GM21390 (cell line): ENCODE results near the gene MMADHC.
A peak's percentile ranks its signal among the peaks of the same experiment; 100 is the strongest.
"Not testable (repeated sequence)": the region's sequence is repeated elsewhere in the genome, so short reads cannot be mapped to it uniquely, and the experiment has no call there.

Experiments
- ATAC-seq: cut with Tn5 transposase; IDR thresholded peaks from one replicate; pipeline ENCODE4 v1.9.1; 2021; ENCODE audit not compliant: unreplicated experiment

The MMADHC gene

DNA sequence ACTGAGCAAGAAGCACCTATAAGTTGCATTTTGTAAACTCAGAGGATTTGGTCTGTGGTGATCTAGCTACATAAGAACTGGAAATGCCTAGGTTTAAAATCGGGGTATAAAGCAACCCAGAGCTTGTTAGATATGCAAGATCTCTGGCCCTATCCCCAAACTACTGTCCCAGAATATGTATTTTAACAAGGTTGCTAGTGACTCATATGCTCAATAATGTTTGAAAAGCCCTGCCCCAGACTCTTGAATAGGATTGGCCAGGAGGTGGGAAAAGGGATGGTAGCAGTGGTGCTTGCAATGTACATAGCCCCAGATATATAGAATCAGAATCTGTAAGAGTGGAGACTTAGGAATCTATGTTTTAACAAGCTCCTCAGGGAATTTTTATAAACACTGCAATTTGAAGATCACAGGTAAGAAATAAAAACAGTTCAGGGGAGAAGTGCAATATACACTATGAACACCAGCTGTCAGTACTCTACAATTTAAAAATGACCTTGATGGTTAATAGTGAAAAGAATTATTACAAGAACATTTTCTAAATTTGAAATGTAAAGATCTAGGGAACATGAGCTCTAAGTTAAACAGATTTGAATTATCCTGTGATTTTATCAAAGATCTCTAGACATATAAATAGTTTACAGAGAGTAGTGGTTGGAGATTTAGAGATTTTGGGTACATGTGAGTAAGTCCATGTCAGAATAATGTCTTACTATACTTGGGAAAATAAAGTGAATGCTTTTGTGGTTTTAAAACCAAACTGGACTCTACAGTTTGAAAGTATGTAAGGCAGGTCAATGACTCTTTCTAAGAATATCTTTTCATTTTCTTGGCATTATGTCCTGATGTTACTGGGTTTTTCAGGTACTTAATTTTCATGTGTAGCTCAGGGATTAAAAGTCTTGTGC lies 7.7 kb upstream of the MMADHC start:
- ATAC-seq = no peak

DNA sequence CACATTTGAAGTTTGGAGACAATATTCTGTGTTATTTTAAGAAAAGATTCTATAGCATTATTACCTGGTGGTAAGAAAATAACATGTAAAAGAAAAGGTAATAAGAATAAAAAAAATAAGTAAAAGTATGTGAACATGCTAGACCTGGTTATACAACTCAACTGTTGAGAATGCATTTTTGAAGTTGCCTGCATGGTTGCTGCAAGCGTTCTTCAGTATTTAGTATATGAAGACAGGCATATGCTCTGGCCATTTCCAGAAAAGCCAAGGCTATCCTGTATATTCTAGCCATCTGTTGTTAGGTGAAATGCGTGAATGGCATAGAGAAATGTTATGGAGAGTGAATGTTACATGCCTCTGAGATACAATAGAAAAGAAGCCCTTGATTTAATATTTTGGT lies 6.8 kb upstream of the MMADHC start:
- no peak for ATAC-seq

DNA sequence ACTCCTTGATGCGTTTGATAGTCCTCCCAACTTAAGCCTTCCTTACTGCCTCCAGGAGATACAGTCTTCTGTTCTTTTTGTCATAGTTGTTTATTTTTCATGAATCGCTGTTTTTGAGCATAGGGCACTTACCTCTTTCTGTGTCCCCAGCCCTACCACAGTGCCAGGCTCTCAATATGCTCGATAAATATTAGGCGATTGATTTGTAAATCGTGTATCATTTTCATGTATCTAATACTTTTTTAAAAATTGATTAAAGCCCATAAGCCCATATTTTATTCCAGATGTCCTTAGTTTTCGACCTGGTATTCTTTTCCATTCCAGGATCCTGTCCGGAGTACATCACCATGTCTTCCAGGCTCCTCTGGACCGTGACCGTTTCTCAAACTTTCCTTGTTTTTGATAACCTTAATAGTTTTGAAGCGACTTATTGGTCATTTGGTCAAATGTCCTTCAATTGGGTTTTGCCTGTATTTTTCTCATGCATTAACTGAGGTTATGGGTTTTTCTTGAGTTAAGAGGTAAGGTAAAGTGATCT lies 444 bp upstream of the MMADHC start:
- peak; percentile 32 for ATAC-seq

DNA sequence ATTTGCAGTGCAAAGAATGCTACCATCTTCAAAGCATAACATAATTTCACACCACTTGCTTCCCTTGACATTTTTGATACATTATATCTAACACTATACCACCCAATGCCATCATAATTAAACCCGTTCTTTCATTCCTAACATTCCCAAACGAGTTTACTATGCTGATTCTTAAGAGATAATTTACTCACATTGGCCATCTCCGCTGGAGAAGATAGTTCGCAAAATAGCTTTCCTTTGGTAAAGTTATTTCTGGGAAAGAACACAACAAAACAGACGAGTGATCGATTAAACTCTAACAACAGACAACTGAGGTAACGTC lies 716 bp downstream of the MMADHC start:
- no peak for ATAC-seq

DNA sequence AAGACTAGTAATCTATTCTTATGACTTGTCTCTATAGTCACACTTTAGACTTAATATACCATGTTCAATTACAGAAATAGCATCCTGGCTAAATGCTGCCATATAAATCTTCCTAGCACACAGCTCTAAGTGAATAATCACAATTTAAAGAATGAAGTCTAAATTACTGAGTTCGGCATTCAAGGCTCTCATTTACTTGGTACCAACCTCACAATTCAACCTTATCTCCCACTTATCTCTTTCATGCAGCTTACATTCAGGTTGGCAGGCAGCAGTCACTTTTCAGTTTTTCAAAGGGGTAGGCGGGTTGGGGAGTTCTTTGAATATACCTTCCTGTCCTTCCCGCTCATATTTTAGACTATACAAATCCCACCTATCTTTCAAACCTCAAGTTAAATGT lies 1.5 kb downstream of the MMADHC start:
- no peak for ATAC-seq

DNA sequence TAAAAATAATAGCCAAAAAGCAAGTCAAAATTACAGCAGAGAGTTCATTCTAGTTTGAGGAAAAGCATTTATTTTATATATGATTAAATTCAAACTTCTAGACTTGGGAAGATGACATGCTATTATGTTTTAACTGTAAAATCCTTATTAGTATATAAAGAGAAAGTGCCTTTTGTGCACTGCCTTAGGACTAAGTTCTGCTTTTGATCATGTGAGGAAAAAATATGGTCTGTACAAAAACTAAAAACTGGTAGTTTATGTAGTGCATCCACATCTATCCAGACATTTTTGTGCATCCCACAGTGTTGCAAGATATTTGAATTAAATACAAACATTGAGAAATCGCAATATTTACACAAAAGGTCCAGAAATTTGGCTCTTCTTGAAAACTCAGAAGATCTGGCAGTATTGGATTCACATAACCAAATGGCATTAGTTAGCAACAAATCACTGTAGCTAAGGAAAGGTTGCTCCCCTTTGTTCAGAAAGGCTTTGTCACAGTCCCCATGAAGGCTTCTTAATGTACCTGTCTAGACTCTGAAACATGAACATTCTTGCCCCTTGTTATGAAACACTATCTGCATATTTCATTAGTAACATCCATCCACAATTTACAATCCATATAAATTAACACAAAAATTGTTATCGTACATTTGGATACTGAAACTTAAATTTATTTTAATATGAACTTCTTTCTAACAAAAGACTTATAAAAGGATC lies 2.2 kb downstream of the MMADHC start:
- ATAC-seq = no peak

DNA sequence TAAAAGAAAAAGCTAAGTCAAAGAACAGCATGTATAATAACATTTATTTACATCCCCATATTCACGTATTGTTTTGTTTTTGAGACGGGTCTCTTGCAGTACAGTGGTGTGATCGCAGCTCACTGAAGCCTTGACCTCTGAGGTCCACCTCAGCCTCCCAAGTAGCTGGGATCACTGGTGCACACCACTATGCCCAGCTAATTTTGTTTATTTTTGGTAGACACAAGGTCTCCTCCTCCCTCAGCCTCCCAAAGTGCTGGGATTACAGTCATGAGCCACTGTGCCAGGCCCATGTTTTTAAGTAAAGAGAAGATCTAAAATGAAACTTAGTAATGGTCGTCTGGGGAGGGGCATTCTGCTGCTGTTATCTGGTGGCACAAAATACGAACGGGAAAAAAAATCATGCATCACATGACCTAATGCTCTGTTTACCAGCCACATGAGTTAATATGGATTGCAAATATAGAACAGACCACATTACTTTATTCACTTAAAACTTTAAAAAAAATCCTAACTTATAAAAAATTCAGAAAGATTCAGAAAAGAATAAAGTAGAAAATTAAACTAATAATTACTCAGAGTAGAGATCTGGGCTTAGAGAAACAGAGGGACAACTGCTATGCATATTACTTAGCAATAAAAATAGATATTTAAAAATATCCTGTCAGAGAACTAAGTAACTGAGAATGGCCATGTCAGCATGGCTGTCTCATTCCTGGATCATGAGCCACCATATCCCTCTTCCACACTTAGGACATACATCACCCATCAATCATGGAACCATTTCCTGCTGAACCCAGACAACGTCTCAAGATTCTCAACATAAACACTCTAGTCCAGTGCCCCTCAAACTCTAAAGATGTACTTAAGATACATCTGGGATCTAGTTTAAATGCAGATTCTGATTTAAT lies 7.3 kb downstream of the MMADHC start:
- no peak for ATAC-seq

DNA sequence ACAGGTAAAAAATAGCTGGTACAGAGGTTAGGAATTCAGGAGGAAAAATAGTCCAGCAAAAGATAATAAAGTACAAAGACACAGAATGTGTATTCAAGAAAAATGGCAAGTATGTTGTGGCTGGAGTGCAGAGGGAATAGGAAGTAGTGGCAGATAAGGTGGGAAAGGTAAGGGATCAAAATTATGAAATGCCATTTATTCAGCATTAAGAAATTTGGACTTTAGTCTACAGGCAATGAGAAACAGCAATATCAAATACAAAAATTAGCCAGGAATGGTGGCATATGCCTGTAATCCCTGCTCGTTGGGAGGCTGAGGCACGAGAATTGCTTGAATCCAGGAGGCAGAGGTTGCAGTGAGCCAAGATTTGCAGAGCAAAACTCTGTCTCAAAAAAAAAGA lies 10.3 kb downstream of the MMADHC start:
- no peak for ATAC-seq

DNA sequence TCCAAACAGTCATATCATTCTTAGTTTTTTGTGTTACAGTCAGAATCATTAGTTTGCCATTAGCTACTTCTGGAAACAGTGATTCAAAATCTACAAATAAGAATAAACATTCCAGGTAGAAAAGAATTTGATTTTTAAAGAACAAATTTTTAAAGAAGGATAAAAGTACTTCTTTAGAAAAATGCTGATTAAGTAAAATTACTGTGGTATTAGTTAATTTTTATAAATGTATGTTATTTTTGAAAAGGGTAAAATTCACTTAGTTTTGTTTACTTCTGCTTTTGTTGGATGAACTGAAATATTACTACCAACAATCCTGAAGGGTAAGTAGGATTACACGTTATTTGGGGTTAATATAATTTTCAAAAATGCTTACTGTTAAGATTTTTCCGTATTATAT lies 11.8 kb downstream of the MMADHC start:
- ATAC-seq = no peak

DNA sequence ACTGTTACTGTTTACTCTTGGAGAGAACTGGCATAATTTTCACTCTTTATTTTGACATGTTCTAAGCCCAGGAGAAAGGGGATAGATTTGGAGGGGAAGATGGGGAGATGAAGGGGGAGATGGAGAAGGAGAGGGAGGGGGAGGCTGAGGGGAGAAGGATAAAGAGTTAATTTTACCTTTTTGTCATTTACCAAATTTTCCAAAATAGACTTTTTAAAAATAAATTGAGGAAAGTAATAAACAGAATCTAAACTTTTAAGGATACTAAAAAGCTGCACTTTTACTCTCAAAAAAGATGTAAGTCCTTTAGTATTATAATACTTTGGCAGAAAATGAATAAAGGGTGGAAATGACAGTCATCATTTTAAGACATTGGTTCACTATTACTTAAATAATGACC lies 12.3 kb downstream of the MMADHC start:
- no peak for ATAC-seq

DNA sequence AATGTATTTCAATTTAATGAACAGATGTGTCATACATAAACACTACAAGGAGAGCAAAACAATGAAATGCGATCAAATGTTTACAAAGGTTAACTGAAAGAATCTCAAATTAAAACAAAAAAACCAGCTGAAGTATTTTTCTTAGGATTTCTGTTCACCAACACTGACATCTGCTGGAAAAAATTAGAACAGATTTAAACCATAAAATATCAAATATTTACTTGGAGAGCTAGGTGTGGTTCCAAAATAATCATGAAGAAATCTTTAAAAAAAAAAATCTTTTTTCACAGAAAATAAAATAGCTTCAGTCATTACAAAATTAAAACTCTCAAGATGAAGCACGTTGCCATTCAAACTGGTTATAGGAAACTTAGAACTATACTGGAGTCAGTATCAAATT lies 13.8 kb downstream of the MMADHC start:
- no peak for ATAC-seq

DNA sequence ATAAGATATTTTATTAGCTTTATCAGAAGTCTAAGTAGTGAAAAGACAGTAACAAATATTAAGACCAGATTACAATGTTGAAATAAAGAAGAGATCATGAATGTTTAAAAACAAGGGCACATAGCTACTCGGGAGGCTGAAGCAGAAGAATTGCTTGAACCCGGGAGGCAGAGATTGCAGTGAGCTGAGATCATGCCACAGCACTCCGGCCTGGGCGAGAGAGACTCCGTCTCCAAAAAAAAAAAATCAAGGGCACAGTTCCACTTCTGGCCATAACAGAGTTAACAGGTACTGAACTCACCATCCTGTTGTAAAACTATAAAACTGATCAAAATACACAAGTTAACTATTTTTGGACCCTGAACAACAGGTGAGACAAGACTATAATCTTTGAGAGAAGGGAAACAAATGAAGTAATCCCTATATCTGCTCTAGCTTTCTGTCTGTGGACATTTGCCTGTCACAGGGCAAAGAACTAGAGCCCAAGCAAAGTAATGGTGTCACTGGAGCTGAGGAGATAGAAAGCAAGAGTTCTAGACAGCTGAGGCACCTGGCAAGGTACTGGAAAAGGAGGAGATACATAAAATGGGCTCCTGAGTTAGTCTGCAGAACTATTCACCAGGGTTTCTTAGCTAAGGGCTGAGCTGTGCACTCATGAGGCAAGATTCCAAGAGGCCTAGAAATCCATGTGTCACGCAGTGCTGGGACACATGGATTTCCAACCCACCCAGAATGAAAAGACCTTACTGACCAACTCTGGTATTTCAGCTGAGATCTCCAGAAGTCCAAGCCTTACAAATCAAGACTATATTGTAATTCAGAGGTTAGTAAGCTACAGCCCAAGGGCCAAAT lies 15.2 kb downstream of the MMADHC start:
- ATAC-seq = no peak

DNA sequence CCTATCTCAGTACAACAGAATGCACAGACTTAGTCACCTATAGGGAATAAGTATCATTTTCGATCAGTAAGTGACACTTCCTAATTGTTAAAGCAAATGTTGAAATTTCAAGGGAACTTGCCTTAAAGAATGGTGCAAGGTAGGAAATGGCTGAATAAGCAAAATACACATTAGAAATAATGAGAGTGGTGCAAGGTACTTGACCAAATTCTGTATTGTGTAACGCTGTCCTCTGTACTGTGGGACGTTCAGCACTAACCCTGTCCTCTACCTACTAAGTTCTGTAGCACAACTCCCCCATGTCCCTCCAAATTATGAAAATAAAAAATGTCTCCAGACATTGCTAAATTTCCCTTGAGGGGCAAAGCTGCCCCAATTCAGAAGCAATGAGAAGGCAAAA lies 19.4 kb downstream of the MMADHC start:
- no peak for ATAC-seq

DNA sequence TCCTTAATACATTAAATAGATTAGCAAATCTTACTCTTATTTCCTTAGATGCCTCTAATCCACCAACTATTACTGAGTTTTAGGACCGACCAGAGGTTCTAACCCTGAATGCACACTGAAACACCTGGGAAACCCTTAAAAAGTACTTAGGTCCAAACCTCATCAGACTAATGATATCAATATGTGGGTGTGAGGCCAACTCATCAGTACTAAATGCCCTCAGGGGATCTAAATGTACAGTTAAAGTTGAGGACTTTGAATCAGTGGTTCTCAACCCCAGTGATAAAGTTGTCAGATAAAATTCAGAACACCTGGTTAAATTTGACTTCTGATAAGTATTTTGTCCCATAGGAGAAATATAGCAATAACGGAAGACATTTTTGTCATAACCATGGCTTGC lies 20.9 kb downstream of the MMADHC start:
- ATAC-seq = no peak

DNA sequence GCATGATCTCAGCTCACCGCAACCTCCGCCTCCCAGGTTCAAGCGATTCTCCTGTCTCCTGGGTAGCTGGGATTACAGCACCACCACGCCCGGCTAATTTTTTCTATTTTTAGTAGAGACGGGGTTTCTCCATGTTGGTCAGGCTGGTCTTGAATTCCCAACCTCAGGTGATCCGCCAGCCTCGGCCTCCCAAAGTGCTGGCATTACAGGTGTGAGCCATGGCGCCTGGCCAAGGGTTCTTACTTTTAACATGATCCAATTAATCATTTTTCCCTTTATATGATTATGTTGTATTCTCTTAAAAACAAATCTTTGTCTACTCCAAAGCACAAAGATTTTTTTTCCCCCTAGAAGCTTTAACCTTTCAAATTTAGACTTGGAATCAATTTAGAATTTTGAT lies 21.9 kb downstream of the MMADHC start:
- ATAC-seq = not testable (repeated sequence)

DNA sequence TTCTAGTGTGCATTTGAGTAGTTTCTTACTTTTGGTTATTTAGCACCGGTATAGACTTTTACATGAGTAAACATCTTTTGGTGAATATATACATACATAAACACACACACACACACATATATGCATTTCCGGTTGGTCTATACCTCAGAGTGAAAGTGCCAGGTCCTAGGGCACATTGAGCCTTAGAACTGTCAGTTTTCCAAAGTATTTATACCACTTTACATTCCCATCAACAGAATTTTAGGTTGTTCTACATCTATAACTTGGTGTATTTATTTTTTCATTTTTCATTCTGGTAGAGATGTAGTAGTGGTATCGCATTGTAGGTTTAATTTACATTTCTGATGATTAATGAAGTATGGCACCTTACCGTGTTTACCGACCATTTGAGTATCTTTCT lies 22.6 kb downstream of the MMADHC start:
- ATAC-seq = no peak

DNA sequence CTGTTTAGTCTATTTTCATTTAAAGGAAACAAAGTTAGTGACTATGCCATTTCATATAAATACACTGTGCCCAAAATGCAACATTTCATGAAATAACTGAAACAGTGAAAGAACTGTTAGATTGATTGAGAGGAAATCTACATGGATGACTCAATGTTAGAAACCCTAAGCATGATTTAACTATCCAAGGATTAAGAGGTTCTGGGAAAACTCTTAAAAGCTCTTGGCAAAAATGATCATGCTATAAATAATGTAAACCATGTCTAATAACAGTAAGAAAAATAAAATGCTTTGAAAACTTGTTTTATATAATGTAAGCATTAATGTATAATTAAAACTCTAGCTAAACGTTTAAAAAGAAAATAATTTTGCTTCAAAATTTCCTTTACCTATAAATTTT lies 23.5 kb downstream of the MMADHC start:
- no peak for ATAC-seq

DNA sequence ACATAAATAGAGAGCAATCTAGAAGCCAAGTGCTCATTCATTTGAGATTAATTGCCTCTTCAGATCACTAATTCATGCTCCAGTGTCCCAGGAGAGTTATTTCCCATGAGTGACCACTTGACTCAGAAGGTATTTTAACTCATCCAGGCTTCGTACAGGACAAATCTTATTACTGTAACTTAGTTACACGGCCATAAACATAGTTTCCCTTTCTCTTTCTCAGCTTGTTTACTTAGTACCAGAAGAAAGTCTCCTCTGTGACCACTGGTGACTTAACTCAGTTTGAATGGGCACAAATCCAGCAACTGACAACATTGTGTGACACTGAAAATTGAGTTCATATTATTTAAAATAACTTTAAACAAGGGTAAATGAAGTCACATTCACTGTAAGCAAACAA lies 25.3 kb downstream of the MMADHC start:
- peak; percentile 67 for ATAC-seq

DNA sequence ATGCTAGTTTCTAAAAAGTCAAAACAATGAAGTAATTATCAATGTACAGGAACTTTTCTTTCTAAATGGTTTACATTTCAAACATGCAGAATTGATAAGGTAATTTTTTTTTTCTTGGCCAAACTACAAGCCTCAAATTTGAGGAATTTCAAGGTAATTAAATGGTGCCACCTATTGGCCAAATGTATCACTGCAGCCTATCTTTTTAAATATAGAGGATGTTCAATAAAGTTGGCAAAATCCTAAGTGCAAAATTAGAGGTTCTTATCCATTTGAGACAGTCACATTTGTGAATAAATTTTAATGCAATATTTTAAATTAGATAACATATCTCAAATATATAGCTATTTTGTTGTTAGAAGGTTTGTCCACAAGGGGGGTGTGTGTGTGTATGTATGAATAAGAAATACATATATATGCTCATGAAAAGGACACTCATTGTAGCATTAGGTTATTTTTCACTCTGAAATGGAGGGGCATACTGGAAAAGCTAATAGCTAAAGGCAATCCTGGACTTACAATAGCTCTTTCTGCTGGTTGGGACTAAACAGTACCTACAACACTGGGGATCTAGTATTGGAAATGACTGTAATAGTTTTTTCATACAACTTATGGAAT lies 26.2 kb downstream of the MMADHC start:
- ATAC-seq = no peak
